ENCODE results near the gene SNF8.
"Not testable (repeated sequence)": the region's sequence is repeated elsewhere in the genome, so short reads cannot be mapped to it uniquely, and the experiment has no call there.

Gene SNF8, protein sequence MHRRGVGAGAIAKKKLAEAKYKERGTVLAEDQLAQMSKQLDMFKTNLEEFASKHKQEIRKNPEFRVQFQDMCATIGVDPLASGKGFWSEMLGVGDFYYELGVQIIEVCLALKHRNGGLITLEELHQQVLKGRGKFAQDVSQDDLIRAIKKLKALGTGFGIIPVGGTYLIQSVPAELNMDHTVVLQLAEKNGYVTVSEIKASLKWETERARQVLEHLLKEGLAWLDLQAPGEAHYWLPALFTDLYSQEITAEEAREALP

DNA sequence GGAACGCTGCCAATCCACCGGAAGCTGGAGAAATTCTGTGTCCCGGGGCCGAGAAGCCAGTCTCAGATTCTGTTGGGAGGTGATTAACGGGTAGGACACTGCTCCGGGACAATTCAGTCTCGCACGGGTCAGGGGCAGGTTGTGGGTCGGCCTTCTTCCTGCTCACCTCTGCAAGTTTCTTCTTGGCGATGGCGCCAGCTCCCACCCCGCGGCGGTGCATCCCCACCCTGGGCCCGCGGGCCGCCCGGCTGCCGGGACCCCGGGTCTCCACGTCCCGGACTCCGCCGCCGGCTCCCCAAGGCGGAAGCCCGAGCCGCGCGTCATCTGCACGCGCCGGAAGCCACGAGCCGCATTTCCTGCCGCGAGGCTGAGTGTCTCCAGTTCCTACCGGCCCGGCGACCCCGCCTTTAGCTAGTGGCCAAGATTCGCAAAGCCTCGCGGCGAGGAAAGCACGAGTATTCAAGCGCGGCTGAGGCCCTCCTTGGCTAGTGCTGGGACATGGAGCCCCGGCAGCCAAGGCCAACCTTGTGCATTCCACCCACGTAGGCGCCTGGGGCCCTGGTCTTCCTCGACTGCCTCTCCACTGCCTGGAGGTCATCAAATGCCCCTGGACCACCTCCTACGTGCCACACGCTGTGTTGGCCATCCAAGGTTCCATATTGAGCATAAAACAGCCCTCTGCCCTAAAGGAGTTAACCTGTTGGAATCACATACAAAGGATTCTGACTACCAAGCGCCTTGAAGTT is at the start of gene SNF8:
Gene SNF8, minus strand, starts transcription at position 328 of the 746 bp plus-strand sequence. Its CDS starts 108 bp downstream, at position 220.
- peak; percentile 96 for DNase-seq

DNA sequence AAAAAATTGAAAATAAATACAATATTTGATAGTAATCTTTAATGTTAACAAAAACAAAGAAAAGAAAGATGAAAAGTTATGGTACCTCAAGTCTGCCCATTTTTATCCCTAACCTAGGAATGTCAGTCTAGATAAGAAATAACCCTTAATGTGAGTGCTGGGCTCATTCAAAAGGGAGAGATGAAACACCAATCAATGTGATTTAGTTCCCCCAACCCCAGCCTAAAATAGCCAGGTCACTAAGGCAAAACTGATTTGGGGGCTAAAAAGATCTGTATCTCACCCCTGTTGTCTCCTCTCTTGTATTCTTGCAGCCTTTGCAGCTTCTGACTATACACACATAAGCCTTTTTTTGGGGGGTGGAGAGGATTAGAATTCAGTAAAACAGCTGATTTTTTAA is 49.3 kb upstream of the SNF8 start:
- no peak for DNase-seq

DNA sequence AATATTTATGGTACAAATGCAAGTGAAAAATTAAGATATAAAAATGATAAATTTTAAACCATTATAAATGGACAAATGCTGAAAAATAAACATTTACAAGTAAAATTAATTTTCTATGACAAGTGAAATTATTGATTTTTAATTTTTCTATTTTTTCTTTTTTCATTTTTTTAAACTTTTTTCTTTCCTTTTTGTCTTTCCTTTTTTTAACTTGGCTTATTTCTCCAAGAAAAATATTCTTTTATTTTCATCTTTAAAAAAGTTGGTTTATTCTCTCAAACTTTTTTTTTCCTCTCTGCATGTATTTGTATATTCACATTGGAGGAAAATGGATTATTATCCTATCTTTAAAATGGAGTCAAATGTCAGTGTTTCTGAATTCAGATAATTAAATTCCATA is 48.7 kb upstream of the SNF8 start:
- no peak for DNase-seq

DNA sequence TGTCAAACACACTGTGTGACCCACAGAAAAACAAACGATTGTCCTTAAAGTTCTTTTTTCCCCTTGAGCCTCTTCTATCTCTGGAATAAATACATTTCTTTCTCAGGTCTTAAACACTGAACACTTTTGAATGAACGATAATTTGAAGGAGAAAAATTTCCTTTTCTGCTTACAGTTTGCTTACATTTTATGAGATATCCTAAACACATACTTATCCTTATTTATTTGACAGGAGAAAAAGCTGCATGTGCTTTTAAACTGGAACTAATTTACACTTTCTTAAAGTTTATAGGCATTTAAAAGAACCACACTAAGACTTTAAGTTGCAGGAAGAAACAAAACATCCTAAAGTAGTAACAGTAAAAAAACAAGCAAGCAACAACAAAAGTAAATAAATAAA is 47.8 kb upstream of the SNF8 start:
- DNase-seq: no peak

DNA sequence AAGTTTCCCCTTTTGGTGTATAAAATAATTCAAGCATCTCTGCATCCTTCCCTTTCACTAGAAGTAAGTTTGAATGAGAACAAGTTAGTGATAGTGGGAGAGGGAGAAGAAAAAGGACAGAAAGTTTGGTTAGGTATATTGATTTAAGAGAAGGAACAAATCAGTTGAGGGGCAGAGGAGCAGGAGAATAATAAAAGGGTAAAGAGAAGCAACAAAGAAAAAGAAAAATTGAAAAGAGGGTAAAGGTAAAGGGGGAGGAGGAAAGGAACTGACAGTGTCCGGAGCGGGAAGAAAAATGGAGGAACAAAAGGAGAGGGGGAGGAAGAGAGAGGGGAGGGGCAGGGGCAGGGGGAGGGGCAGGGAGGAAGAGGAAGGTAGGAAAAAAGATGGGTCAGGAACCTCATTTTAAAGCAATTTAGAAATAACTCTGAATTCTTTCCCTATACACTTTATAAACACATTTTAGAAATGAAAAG is 46.3 kb upstream of the SNF8 start:
- DNase-seq: no peak

DNA sequence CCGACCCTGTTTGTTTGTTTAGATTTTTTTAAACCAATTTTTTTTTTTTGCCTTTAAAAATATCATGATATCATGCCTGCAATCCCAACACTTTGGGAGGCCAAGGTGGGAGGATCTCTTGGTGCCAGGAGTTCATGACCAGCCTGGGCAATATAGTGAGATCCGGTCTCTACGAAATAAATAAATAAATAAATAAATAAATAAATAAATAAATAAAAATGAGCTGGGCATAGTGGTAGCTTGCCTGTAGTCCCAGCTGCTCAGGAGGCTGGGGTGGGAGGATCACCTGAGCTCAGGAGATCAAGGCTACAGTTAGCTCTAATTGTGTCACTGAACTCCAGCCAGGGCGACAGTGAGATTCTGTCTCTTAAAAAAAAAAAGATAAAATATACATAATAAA is 44.5 kb upstream of the SNF8 start:
- no peak for DNase-seq

DNA sequence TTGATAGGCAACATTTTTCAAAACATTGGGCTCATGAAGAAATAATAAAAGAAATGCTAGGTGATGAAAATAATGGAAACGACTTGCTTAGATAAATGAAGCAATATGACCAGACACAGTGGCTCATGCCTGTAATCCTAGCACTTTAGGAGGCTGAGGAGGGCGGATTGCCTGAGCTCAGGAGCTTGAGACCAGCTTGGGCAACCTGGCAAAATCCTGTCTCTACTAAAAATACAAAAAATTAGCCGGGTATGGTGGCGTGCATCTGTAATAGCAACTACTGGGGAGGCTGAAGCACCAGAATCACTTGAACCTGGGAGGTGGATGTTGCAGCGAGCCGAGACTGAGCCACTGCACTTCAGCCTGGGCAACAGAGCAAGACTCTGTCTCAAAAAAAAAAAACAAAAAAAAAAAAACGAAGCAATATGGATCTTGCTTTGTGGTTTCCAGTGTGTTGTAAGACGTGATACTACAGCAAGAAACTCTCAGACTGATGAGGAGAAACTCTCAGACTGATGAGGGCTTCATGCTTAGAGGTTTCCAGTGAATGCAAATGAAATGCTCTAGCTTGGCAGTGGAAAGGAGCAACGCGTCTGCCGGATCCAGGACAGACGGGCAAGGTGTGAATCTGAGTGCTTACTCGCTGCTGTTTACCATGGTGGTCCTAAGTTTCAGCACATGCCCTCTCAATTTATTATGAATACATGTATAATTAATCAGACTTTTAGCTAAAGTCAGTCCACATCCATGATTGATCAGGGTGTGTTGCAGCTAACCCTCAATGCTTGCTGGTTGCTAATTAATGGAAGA is 41.0 kb upstream of the SNF8 start:
- DNase-seq: no peak

DNA sequence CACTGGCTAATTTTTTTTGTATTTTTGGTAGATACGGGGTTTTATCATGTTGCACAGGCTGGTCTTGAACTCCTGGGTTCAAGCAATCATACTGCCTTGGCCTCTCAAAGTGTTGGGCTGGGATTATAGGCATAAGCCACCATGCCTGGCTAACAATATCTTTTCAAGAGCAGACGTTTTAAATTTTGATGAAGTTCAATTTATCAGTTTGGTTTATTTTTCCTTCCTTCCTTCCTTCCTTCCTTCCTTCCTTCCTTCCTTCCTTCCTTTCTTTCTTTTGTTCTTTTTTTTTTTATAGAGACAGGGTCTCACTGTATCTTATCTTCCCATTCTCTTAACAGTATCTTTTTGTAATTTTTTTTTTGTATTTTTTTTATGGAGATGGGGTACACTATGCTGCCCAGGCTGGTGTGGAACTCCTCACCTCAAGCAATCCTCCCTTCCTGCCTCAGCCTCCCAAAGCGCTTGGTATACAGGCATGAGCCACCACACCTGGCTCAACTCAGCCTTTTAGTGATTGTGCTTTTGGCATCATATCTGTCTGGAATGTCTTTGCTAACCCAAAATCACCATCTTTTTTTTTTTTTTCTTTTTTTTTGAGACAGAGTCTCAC is 37.4 kb upstream of the SNF8 start:
- no peak for DNase-seq

DNA sequence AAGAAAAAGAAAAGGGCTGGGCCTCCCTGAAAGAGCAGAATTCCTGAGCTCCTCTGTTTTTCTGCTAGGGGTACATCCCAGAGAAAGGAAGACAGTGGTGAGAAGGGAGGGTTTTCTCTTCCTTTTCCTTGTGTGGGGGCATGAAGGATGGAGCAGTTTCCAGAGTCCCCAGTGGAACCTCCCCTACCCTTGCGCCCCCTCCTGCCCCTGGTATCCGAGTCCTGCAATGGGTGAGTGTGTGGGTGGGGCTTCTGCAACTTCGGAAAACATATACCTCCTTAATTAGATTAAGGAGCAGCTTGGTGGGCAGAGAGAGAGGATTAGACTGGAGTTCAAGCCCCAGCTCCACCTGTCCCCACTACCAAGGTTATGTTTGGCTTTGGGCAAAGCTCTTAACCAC is 29.2 kb upstream of the SNF8 start:
- no peak for DNase-seq

DNA sequence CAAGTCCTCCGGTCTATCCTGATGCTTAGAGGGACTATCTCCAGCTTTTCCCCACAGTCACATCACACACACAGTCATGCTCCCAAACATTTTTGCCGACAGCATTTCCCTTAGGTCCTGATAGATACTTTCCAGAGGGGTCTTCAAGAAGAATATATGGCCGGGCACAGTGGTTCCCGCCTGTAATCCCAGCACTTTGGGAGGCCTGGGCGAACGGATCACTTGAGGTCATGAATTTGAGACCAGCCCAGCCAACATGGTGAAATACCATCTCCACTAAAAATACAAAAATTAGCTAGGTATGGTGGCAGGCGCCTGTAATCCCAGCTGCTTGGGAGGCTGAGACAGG is 28.1 kb upstream of the SNF8 start:
- DNase-seq: no peak

DNA sequence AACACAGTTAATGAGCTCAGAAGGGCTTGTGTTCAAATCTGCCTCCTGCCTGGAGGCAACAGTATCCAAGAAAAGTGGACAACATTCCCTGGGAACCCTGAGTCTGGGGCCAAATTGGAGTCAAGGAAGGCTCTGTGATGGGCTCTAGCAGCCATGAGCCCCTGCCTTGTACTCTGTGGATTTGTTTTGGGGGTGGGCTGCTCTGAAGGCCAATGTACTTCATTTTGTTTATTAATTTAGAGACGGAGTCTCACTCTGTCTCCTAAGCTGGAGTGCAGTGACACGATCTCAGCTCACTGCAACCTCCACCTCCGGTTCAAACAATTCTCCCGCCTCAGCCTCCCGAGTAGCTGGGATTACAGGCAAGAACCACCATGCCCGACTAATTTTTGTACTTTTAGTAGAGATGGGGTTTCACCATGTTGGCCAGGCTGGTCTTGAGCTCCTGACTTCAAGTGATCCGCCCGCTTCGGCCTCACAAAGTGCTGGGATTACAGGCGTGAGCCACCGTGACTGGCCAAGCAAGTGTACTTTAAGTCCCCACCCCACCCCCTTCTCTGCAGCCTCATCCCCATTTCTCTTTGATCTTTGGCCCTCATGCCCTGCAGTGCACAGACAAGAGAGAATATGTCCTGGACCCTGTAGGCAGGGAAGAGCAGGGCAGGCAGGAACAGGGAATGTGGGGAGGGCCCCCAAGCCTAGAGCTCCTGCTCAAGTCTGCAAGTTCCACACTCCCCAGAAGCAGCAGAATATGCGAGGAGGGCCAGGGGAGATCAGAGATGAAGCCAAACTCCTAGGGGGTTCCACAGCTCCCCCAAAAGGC is 26.4 kb upstream of the SNF8 start:
- DNase-seq: no peak

DNA sequence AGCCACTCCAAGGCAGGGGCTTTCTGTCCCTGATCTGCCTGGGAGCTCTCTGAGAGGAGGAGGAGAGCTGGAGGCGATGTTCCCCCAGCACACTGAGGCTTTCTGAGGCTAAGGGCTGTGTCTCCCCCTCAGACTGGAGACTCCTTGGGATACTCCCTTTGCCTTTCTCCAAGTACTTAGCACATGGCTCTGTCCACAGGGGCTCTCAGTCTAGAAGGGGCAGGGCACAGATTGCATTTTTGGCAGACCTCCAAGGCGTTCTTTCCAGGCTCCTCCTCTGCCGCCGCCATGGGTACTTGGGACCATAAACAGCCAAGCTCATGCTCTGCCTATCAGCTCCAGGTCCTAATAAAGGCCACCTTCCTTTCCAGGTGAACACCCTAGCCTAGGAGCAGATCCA is 25.6 kb upstream of the SNF8 start:
- DNase-seq: no peak

DNA sequence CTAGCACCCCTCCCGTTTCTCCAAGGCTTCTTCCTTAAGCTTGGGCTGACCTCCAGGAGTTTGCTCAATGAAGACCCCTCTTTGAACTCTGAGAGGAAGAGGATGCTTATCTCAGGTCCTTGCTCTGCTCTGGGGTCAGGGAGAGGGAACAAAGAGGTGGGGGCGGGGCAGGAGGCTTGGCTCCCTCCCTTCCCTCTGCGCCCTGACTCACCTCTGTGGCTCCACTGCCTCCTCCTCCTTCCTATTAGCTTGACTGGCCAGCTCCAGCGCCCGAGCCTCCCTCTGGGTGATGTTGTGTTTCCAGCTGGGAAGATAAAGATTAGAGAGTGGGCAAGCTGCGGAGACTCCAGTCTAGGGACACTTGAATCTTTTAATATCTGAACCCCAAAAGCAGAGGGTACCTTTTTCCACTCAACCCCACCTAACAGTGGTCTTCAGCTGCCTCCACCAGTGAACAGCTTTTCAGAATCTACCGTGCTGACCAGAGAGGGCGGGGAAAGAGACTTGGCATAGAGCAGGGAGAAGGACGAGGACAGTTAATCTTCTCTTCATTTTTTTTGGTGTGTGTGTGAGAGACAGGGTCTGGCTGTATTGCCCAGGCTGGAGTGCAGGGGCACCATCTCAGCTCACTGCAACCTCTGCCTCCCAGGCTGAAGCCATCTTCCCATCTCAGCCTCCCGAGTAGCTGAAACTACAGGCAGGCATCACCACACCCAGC is 17.0 kb upstream of the SNF8 start:
- no peak for DNase-seq

DNA sequence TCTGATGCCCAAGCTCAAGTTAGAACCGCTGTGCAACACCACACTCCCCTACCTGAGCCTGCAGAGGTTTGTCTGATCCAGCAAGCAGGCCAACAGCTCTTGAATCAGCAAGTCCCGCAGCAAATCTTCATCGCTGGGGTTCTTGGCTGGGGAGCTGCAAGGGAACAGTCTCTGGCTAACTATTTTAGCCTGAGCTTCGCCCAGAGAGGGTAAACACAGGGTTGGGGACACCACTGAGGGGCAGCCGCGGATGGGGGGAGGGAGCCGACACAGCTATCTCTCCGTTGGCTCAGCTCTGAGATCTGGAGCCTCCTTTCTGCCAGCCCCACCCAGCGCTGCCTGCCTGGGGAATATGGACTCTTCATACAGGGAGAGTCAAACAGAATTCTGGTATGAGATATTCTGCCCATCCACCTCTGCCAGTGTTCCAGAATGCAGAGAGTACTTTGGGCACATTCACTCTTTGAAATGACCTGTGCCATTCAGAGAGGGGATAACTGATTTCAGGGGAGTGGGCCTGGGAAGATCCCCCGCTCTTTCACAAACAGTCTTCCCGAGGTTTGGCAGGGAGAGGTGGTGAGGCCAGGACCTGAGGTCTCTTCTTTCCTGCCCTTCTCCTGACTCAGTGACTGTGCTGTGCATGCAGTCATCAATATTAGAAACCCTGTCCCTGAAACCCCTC is 16.3 kb upstream of the SNF8 start:
- no peak for DNase-seq

DNA sequence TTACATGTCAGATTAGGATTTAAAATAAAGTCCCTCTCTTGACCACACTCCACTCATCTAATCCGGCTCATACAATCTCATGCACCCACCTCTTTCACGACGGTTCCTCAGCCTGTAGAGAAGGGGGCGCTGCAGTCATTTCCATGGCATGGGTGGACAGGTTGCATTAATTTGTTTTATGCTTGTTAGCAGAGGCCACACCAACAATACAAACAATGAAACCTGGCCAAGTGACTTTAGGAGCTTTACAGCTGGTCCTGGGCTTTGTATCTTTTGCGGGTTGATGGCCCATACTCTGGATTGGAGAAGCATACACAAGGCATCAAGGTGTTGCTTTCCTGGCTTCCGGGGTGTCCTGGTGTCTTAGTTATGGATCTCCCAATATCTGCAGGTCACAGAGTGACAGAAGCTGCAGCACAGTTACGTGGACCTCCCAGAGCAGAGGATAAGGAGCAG is 9.7 kb upstream of the SNF8 start:
- DNase-seq: no peak

DNA sequence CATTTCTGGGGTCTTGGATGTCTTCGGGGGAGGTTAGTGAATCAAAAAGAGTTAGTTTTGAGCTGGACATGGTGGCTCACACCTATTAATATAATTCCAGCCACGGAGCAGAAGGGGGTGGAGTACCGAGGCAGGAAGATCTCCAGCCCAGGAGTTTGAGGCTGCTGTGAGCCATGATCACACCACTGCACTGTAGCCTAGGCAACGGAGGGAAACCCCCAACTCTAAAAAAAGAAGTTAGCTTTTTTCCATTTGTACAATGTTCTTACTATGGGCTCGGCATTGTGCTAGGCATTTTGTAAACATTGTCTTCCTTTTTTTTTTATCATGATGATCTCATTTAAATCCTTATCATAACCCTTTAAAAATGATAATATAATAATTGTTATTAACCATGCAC is 8.3 kb upstream of the SNF8 start:
- DNase-seq: no peak

DNA sequence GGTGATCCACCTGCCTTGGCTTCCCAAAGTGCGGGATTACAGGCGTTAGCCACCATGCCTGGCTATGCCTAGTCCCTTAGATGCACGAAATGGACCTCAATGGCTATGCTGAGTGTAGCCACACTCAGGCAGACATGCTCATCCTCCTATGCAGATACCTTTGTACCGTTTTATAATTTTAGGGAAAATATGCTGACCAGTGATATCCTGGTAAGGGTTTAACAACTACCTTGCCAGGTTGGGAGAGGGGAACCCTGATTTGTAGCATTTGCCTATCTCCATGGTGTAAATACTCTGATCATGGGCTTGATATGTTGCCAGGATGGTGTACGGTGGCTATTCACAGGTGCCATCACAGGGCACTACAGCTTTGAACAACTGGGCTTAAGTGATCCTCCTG is 6.9 kb upstream of the SNF8 start:
- no peak for DNase-seq

DNA sequence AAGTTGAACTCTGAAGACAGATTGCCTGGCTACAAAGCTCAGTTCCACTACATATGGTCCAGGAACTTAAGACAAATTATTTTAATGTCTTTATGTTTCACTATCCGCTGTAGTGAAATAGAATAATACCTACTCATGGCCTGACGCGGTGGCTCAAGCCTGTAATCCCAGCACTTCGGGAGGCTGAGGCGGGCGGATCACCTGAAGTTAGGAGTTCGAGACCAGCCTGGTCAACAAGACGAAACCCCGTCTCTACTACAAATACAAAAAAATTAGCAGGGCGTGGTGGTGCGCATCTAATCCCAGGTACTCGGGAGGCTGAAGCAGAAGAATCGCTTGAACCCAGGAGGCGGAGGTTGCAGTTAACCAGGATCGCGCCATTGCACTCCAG is 614 bp upstream of the SNF8 start:
- not testable (repeated sequence) for DNase-seq

DNA sequence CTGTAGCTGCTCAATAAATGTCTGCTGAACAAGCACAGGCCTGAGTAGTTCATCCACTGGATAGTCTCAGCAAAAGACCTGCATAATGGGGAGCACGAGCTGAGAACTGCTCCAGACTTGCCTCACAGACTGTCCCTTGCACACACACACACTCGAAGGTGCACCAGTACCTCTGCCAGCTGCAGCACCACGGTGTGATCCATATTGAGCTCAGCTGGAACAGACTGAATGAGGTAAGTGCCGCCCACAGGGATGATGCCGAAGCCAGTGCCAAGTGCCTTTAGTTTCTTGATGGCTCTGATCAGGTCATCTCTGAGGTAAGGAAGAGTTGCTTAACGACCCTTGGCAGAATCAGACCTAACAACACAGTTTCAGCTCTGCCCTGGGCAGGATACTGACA is 11.6 kb downstream of the SNF8 start:
- DNase-seq: no peak

DNA sequence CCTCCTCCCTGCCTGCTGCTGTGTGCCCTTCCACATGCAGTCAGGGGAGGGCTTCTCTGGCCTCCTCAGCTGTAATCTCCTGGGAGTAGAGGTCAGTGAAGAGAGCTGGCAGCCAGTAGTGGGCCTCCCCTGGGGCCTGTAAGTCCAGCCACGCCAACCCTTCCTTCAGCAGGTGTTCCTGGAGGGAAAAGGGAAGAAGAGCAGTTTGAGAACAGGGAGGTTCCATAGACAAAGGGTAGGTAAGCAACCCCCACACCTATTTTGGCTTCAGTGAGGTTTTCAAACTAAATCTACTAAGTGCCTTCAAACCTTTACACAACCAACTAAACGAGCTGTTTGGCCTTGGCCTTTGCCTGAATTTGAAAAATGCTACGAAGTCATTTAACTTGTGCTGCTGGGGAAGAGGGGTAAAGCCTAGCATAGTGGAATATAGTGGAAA is 14.2 kb downstream of the SNF8 start:
- DNase-seq: no peak

DNA sequence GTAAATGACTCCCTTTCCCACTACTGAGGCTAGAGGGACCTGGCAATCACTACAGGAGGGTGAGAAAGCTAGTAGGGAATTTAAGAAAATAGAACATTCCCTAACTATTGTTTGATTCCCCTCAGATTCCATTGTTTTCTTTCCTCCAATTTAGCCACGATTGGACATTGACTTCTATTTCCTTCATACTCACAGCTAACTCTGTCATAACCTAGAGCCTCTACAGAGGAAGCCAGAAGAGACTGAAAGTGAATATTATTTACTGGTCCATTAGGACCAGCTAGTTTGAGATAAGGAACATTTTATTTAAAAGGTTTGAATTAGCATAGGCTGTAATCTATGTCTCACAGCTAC is 14.9 kb downstream of the SNF8 start:
- DNase-seq: no peak

Data from femur (tissue), 1 donor.